ENCODE data around the gene RGS14. TPM values are rescaled to one million over a fixed set of nuclear protein-coding genes. Genes with fewer than 3 reads are reported as not detected.
"Not testable (repeated sequence)": the region's sequence is repeated elsewhere in the genome, so short reads cannot be mapped to it uniquely, and the experiment has no call there.

RGS14 gene
- total RNA-seq, 1 donor, result 13.6 TPM

DNA sequence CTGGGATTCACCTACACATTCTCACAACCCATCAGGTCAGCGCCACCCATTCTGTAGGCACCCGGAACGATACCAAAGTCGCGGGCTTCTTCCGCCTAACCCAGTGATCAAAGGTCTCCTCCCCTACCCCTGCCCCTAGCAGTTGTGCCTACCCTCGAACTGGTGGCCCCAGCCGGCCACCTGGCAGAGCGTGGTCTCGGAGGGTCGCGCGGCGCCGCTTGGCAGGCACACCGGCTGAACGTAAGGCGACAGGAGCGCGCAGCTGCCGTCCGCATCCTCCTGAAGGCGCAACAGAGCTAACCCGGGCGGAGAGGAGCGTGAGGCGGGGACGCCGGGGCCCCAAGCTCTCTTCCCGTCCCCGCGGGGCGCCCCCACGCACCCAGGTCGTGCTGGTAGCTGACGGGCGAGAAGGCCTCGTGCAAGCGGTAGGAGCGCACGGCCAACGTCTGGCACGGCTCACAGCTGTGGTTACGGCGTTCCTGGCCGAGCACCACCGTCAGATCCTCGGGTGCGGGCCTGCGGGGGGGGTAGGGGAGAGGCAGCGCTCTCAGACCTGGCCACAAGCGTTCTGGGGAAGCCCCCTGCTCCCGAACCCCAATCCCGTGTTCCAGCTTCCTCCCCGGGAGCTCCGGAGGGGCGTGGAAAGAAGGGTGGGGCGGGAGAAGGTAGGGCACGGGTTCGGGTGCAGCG lies 45.5 kb downstream of the RGS14 start:
- no peaks in the 10 kb centered on the region for H3K9me3 ChIP-seq (ENCODE audit: low read depth, low read length)
- H3K4me1 ChIP-seq (ENCODE audit: insufficient read depth, low read length), result peaks cover 49% of the 10 kb centered on the region
- H3K27me3 ChIP-seq (ENCODE audit: insufficient read depth, low read length), result peaks cover 44% of the 10 kb centered on the region
- H3K4me3 ChIP-seq (ENCODE audit: low read length), result no peak overlapping the region

DNA sequence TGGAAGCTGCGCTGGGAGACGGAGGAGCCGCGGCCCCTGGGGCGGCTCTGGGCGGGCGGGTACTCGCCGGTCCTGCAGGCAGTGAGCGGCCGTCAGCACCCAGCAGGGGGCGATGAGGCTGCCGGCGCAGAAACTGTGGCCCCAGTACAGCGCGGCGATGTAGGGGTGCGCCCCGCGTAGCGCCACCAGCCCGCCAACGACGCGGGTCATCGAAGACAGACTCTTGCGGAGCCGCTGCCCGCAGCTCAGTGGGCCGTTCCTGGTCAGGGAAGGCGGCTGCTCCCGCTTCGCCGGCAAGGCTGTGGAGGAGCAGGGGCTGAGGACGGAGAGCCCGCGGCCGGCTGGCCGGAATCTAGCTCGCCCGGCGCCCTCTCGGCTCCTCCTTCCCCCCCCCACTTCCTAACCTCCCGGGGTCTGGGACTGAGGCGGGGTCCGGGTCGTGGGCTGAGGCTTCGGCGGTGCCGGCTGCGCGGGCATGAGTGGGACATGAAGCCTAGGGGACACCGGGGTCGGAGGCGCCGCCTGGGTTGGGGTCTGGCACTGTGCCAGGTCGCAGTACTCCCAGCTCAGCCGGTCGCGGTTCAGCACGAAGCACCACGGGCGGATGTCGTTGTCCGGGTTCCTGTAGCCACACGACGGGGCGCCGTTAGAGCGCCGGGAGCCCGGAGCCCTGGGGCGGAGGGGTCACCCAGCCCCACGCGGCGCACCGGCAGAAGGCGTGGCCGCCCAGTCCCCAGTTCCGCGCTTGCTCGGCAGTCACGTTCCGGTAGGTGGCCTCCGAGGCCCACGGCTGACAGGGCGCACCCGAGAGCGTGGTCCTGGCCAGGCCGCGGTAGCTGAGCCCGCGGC lies 46.3 kb downstream of the RGS14 start:
- Histone ChIP-seq H3K4me1 (ENCODE audit: insufficient read depth, low read length) (peaks cover 49% of the 10 kb centered on the region), H3K4me3 (ENCODE audit: low read length) (peak overlapping the region; percentile 30), H3K27me3 (ENCODE audit: insufficient read depth, low read length) (peaks cover 44% of the 10 kb centered on the region), H3K9me3 (ENCODE audit: low read depth, low read length) (no peaks in the 10 kb centered on the region)

DNA sequence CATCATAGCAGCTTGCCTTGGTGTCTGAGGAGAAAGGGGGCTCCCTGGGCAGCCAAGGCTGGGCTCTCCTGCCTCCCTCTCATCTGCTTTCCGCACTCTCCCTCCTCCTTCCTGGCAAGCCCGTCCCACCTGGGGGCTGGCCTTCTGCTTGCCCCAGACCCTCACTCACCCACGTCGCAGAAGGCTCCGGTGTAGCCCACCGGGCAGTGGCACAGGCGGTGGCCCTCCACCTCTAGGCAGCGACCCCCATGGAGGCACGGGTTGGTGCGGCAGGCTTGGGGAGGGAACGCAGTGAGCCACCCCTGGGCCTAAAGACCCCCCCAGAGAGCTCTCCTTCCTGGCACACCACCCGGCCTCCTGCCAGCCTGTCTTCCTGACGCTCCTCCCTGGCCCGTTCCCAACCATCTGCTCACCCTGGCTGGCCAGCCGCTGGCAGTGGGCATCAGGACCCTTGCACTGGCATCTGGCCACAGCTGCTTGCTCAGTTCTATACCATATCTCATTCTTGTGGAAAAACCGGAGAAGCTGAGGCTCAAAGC lies 47.0 kb downstream of the RGS14 start:
- Histone ChIP-seq H3K4me3 (ENCODE audit: low read length) (no peak overlapping the region), H3K9me3 (ENCODE audit: low read depth, low read length) (no peaks in the 10 kb centered on the region), H3K27me3 (ENCODE audit: insufficient read depth, low read length) (peaks cover 38% of the 10 kb centered on the region), H3K4me1 (ENCODE audit: insufficient read depth, low read length) (peaks cover 49% of the 10 kb centered on the region)

DNA sequence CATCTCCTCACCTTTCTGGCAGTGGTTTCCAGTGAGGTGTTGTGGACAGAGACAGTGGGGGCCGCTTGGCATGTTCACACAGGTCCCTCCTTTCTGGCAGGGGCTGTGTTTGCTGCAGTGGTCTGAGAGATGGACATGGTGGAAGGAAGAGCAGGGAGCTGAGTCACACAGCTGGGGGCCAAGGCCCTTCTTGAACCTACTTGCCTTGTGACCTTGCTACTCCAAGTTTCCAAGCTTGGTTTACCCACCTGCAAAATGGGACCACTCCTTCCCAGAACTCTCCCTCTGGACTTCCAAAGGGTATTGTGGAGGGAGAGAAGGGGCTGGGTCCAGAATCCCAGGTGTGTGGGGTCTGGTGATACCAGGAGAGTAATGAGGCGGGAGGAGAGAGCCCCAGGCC lies 47.6 kb downstream of the RGS14 start:
- Histone ChIP-seq H3K4me1 (ENCODE audit: insufficient read depth, low read length) (peaks cover 50% of the 10 kb centered on the region), H3K27me3 (ENCODE audit: insufficient read depth, low read length) (peaks cover 33% of the 10 kb centered on the region), H3K9me3 (ENCODE audit: low read depth, low read length) (no peaks in the 10 kb centered on the region), H3K4me3 (ENCODE audit: low read length) (no peak overlapping the region)

DNA sequence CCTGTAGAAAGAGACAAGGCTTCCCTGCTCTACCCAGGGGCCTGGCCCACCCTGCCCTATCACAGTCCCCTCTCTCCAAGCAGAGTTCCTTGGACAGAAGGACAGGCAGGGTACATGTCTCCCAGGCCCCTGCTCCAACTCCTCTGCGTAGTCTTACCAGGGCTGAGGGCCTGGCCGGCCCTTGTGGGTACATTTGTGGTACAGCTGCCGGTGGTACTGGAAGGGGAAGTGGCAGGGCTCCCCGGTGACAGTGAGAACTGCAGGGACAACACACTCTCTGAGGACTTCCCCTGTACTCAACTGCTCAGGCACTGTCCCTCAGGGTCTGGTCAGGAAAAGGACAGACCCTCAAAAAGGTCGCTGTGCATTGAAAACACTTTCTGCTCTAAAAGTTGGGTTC lies 48.1 kb downstream of the RGS14 start:
- Histone ChIP-seq H3K4me3 (ENCODE audit: low read length) (no peak overlapping the region), H3K27me3 (ENCODE audit: insufficient read depth, low read length) (peaks cover 28% of the 10 kb centered on the region), H3K4me1 (ENCODE audit: insufficient read depth, low read length) (peaks cover 55% of the 10 kb centered on the region), H3K9me3 (ENCODE audit: low read depth, low read length) (no peaks in the 10 kb centered on the region)

DNA sequence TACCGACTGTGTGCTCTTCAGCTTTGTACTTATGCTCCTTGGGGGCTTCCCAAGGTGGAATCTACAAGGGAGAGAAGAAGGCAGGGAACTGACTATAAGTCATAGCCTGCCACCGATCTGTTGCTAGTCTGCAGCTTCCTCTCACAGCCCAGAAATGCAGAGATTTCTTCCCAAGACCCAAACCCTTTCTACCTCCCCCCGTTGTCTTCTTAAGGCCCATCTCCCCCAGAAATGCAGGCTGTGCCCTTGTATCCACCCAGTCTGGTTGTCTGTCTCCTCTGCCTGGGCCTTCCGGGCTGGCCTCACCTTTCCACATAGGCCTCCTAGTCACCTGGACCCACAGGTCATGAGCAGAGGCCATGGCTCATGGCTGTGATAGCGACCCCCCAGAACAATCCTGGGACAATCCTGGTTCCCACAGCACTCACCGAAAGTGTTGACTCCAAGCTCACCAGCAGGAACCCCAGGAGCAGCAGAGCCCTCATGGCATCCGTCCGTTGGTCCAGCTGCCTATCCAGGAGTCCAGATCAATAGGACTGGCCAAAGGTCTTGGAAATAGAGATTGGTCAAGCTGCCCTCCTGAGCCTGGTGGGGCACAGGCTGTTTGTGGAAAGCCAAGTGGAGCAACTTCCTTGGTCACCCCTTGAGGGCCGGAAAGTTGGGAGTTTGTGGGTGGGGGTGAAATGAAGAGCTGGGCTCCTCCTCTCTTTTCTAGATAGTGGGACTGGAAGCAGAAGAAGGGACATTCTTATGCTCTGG lies 51.5 kb downstream of the RGS14 start, which contains the start of gene F12:
Gene F12, minus strand, starts transcription at position 522 of the 759 bp plus-strand sequence. Its CDS starts 37 bp downstream, at position 485.
- H3K27me3 ChIP-seq (ENCODE audit: insufficient read depth, low read length), result no peaks in the 10 kb centered on the region
- no peak within 1 kb of the TSS for H3K4me3 ChIP-seq (ENCODE audit: low read length)
- peaks cover 50% of the 10 kb centered on the region for H3K4me1 ChIP-seq (ENCODE audit: insufficient read depth, low read length)
- no peaks in the 10 kb centered on the region for H3K9me3 ChIP-seq (ENCODE audit: low read depth, low read length)

DNA sequence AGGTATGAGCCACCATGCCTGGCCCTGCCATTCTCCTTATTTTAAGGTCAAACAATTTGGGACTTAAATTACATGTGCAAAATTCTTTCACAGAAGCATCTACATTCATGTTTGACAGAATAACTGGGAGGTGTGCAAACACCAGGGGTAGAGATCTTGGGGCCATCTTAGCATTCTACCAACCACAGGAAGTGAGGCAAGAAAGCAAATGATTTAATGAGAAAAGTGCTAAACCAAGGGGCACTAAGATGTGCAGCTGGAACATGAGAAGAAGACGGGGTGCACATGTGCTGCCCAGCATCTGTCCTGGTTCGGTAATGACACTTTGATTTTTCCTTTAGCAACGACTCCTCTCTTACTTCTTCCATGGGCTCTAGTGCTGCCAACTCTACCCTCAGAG lies 52.9 kb downstream of the RGS14 start:
- Histone ChIP-seq H3K4me1 (ENCODE audit: insufficient read depth, low read length) (peaks cover 42% of the 10 kb centered on the region), H3K9me3 (ENCODE audit: low read depth, low read length) (no peaks in the 10 kb centered on the region), H3K4me3 (ENCODE audit: low read length) (no peak overlapping the region), H3K27me3 (ENCODE audit: insufficient read depth, low read length) (no peaks in the 10 kb centered on the region)

DNA sequence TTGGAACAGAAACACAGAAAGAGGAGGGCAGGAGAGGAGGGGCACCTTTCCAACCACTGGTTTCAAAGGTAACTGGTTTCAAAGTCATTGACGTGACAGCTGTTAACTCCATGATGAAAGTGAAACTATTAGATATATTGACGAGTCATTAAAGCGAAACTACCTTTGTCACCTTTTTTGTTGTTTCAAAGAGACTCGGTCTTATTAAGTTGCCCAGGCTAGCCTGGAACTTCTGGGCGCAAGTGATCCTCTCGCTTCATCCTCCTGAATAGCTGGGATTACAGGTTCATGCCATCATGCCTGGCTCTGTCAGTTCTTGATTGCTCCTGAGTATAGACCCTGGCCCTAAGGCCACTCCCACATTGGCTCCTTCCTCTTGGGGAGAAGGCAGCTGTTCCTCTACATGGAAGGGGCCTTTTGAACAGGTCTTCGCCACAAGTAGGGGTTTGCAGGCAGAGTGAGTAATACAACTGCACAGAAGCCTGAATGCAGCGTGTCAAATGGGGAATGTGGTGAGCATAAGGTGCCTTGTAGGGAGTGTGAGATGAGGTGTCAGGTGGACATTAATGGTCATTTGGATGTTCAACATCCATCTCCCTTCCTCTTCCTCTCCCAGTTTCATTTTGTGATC lies 55.0 kb downstream of the RGS14 start:
- Histone ChIP-seq H3K4me1 (ENCODE audit: insufficient read depth, low read length) (peaks cover 48% of the 10 kb centered on the region), H3K9me3 (ENCODE audit: low read depth, low read length) (no peaks in the 10 kb centered on the region), H3K4me3 (ENCODE audit: low read length) (no peak overlapping the region), H3K27me3 (ENCODE audit: insufficient read depth, low read length) (no peaks in the 10 kb centered on the region)

DNA sequence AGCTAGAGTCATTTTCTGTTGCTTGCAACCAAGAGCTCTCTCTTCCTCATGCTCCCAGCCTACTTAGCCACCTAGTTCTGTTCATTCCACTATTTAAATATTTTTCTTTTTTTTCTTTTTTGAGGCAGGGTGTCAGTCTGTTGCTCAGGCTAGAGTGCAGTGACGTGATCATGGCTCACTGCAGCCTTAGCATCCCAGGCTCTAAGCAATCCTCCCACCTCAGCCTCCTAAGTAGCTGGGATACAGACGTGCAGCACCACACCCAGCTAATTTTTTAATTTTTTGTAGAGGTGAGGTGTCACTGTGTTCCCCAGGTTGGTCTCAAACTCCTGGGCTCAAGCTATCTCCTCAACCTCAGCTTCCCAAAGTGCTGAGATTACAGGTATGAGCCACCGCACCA lies 56.8 kb downstream of the RGS14 start:
- Histone ChIP-seq H3K4me1 (ENCODE audit: insufficient read depth, low read length) (peaks cover 56% of the 10 kb centered on the region), H3K27me3 (ENCODE audit: insufficient read depth, low read length) (no peaks in the 10 kb centered on the region), H3K9me3 (ENCODE audit: low read depth, low read length) (no peaks in the 10 kb centered on the region), H3K4me3 (ENCODE audit: low read length) (no peak overlapping the region)

DNA sequence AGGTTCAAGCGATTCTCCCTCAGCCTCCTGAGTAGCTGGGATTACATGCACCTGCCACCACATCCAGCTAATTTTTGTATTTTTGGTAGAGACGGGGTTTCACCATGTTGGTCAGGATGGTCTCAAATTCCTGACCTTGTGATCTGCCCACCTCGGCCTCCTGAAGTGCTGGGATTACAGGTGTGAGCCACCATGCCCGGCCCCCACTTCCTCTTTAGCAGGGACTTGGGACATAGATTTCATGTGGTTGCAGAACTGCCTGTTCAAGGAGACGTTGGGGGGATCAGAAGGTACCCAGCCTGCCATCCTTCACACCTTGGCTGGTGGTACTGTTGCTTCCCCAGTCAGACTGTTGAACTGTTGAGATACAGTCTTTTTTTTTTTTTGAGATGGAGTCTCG lies 59.4 kb downstream of the RGS14 start:
- H3K4me1 ChIP-seq (ENCODE audit: insufficient read depth, low read length), result peaks cover 52% of the 10 kb centered on the region

DNA sequence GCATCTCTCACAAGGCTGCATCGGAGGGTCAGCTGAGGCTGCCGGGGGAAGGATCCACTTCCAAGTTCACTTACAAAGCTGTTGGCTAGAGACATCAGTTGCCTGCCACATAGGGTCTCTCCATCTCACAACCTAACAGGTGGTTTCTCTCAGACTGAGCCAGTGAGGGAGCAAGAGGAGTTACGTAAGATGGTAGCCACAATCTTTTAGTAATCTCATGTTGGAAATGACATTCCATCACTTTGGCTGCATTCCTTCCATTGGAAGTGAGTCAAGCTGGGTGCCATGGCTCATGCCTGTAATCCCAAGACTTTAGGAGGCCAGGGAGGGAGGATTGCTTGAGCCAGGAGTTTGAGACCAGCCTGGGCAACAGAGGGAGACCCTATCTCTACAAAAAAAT lies 61.3 kb downstream of the RGS14 start:
- Histone ChIP-seq H3K9me3 (ENCODE audit: low read depth, low read length) (no peaks in the 10 kb centered on the region), H3K4me1 (ENCODE audit: insufficient read depth, low read length) (peaks cover 40% of the 10 kb centered on the region)

More for the DNA sequence above, 59.4 kb downstream of the RGS14 start:
- H3K4me3 ChIP-seq (ENCODE audit: low read length); H3K9me3 ChIP-seq (ENCODE audit: low read depth, low read length); H3K27me3 ChIP-seq (ENCODE audit: insufficient read depth, low read length): not testable (repeated sequence)

DNA sequence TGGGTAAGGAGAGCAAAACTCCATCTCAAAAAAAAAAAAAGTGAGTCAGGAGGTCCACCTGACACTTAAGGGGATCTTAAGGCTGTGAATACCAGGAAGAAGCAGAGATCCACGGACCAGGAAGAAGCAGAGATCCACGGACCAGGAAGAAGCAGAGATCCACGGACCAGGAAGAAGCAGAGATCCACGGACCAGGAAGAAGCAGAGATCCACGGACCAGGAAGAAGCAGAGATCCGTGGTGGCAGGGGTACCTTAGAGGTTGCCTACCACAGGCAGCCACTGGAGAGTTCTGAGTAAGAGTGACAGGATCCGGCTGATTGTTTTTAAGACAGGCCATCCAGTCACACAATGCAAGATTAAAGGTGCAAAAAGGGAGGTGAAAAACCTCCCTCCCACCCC lies 62.7 kb downstream of the RGS14 start:
- not testable (repeated sequence) for H3K27me3 ChIP-seq (ENCODE audit: insufficient read depth, low read length); H3K4me3 ChIP-seq (ENCODE audit: low read length); H3K9me3 ChIP-seq (ENCODE audit: low read depth, low read length)
- peaks cover 44% of the 10 kb centered on the region for H3K4me1 ChIP-seq (ENCODE audit: insufficient read depth, low read length)

More for the DNA sequence above, 61.3 kb downstream of the RGS14 start:
- Histone ChIP-seq H3K27me3 (ENCODE audit: insufficient read depth, low read length) (no peaks in the 10 kb centered on the region), H3K4me3 (ENCODE audit: low read length) (no peak overlapping the region)

DNA sequence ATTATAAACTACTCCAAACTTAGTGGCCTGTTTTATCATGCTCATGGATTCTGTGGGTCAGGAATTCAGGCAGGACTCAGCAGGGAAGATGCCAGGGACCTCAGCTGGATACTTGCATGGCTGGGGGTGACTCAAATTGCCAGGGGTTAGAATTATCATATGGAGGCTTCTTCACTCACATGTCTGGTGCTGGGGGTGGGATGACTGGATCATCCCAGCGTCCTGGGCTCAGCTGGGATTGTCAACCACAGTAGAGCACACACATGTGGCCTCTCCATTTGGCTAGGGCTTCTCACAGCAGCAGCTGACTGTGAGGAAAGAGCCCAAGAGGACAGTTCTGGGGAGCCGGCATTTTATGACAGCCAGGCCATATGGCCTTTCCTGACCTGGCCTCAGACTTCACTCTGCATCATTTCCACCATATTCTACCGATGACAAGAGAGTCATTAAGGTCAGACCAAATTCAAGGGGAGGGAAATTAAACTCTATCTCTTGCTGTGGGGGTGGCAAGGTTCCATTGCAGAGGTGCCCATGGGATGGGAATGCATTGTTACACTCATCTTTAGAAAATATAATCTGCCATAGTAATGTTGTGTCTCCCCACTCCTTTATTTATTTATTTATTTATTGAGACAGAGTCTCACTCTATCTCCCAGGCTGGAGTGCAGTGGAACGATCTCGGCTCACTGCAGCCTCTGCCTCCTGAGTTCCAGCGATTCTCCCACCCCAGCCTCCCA lies 63.5 kb downstream of the RGS14 start:
- no peaks in the 10 kb centered on the region for H3K27me3 ChIP-seq (ENCODE audit: insufficient read depth, low read length)
- no peak overlapping the region for H3K4me3 ChIP-seq (ENCODE audit: low read length)
- no peaks in the 10 kb centered on the region for H3K9me3 ChIP-seq (ENCODE audit: low read depth, low read length)
- H3K4me1 ChIP-seq (ENCODE audit: insufficient read depth, low read length), result peaks cover 42% of the 10 kb centered on the region

Data from mononuclear cell (primary cell).